Kidney (tissue), 14 donors: ENCODE results near the gene CLDN9. TPM values are rescaled to one million over a fixed set of nuclear protein-coding genes. Genes with fewer than 3 reads are reported as not detected.

Experiments used
- DNase-seq, 5 donors: peaks; one replicate each; pipeline ENCODE4 v3.0.0-alpha.2; 2013 to 2020
- FAIRE-seq: peaks from 2 replicates; lab custom pipeline; 2012; peaks lifted over from hg19 to GRCh38; lab: Jason Lieb, UNC
- H3K27ac ChIP-seq, 2 donors: one replicate each; pipeline ENCODE4 v1.7.0; 2013; ENCODE audit warnings: low read depth in 2 of 2, low read length in 2 of 2, inconsistent platforms in 1 of 2
- H3K27me3 ChIP-seq: one replicate; pipeline ENCODE4 v1.7.1; 2013; ENCODE audit warnings: low read length, inconsistent platforms; ENCODE audit not compliant: control insufficient read depth, insufficient read depth
- H3K36me3 ChIP-seq, 3 donors: one replicate each; pipeline versions ENCODE4 v1.7.0 to v1.7.1; 2013; ENCODE audit warnings: low read length in 3 of 3, control low read depth in 1 of 3, inconsistent platforms in 1 of 3; ENCODE audit not compliant: insufficient read depth in 3 of 3, control insufficient read depth in 2 of 3
- H3K4me1 ChIP-seq, 3 donors: one replicate each; pipeline versions ENCODE4 v1.7.0 to v1.7.1; 2013; ENCODE audit warnings: low read length in 3 of 3, inconsistent platforms in 1 of 3, low read depth in 1 of 3; ENCODE audit not compliant: control insufficient read depth in 2 of 3, insufficient read depth in 2 of 3
- H3K4me3 ChIP-seq, 3 donors: one replicate each; pipeline versions ENCODE4 v1.7.0 to v1.8.1; 2013; ENCODE audit warnings: low read length in 3 of 3, control low read depth in 1 of 3, inconsistent platforms in 1 of 3
- H3K9ac ChIP-seq, 3 donors: one replicate each; pipeline versions ENCODE4 v1.7.0 to v1.7.1; 2013; ENCODE audit warnings: low read length in 3 of 3, control low read depth in 1 of 3, inconsistent platforms in 1 of 3
- H3K9me3 ChIP-seq, 3 donors: one replicate each; pipeline versions ENCODE4 v1.7.0 to v1.7.1; 2013; ENCODE audit warnings: low read length in 3 of 3, control low read depth in 1 of 3, inconsistent platforms in 1 of 3; ENCODE audit not compliant: control insufficient read depth in 2 of 3, insufficient read depth in 1 of 3
- CTCF ChIP-seq: IDR thresholded peaks from 3 replicates; pipeline ENCODE4 v1.5.1; 2012; ENCODE audit warnings: mild to moderate bottlenecking, moderate library complexity, borderline replicate concordance; ENCODE audit not compliant: insufficient read depth; ENCODE audit errors: extremely low read depth
- intact Hi-C: fragments of 100-400 bp; cut with DNase I; formaldehyde crosslinking; loops from one replicate; pipeline ENCODE4 v1.11.1; 2022
- polyA plus RNA-seq: library from polyadenylated mRNA; stranded (reverse); fragments of 350-450 nt; fragmentation: Illumina TruSeq; extraction: RNeasy Lipid Tissue Mini Kit (QIAGEN cat#74804); gene quantifications from one replicate; pipeline ENCODE4 v1.2.3, GENCODE V29; 2014; ENCODE audit warnings: low read depth, low replicate concordance; ENCODE audit not compliant: insufficient read depth
- total RNA-seq: library from RNA; stranded (reverse); fragmentation: NEBNext Ultra II Directional; extraction: Animal tissue kit (Norgen Biotek cat#: 25700); gene quantifications from one replicate; pipeline ENCODE4 v1.2.1, GENCODE V29; 2021
- donor health status: control.
- donor health status: control.
- donor health status: control.
- donor health status: control.
- donor health status: control.
- donor health status: DM: yes; HTN: yes; CAD: no.
- donor health status: Normal renal cell carcinoma (clear cell type).

Gene CLDN9
- total and polyA plus RNA-seq, 2 donors from 2014 or later: 0.60 TPM; not detected in 1

- Histone ChIP-seq H3K27ac (peak overlapping the region; percentile 94 to 98), H3K4me3 (peak overlapping the region; percentile 53 to 90 (median 76)), H3K27me3 (peaks cover 4% of the 10 kb centered on the region), H3K36me3 (no peaks in the 10 kb centered on the region), H3K9me3 (no peaks in the 10 kb centered on the region), H3K9ac (peak overlapping the region; percentile 27 to 98 (median 92)), H3K4me1 (peaks cover 0 to 23% (median 19%) of the 10 kb centered on the region in 3 donors)
- intact Hi-C loops: no loop called here
- FAIRE-seq (no peak), DNase-seq (peak; percentile 83 to 97 (median 89))
- no peak for TF ChIP-seq CTCF
Observed at GRCh38 chr16:3020604-3021448, 8.1 kb downstream of the CLDN9 start.

DNA sequence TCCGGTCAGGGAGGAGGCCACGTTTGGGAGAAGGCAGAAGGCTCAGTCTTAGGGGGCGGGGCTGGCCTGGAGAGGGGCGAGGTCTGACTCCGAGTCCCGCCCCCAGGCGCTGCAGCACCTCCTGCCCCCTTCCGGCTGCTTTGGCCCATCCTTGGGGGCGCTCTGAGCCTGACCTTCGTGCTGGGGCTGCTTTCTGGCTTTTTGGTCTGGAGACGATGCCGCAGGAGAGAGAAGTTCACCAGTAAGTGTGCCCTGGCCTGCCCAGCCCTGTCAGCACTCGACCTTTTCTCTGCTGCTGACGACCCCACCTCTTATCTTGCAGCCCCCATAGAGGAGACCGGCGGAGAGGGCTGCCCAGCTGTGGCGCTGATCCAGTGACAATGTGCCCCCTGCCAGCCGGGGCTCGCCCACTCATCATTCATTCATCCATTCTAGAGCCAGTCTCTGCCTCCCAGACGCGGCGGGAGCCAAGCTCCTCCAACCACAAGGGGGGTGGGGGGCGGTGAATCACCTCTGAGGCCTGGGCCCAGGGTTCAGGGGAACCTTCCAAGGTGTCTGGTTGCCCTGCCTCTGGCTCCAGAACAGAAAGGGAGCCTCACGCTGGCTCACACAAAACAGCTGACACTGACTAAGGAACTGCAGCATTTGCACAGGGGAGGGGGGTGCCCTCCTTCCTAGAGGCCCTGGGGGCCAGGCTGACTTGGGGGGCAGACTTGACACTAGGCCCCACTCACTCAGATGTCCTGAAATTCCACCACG, 8.9 kb downstream of the CLDN9 start:
- peak overlapping the region in 2 of 3 donors; percentile 50 to 89 for H3K9ac ChIP-seq
- peaks cover 4% of the 10 kb centered on the region for H3K27me3 ChIP-seq
- DNase-seq: peak; percentile 78 to 94 (median 85)
- H3K27ac ChIP-seq: peak overlapping the region; percentile 94 to 98
- peaks cover 2 to 5% (median 3%) of the 10 kb centered on the region in 3 donors for H3K36me3 ChIP-seq
- peak; percentile 22 for TF ChIP-seq CTCF
- no peak for FAIRE-seq
- peak overlapping the region in 2 of 3 donors; percentile 44 to 90 for H3K4me3 ChIP-seq
- peaks cover 0 to 23% (median 19%) of the 10 kb centered on the region in 3 donors for H3K4me1 ChIP-seq
- no peaks in the 10 kb centered on the region for H3K9me3 ChIP-seq
- intact Hi-C loops: no loop called here

DNA sequence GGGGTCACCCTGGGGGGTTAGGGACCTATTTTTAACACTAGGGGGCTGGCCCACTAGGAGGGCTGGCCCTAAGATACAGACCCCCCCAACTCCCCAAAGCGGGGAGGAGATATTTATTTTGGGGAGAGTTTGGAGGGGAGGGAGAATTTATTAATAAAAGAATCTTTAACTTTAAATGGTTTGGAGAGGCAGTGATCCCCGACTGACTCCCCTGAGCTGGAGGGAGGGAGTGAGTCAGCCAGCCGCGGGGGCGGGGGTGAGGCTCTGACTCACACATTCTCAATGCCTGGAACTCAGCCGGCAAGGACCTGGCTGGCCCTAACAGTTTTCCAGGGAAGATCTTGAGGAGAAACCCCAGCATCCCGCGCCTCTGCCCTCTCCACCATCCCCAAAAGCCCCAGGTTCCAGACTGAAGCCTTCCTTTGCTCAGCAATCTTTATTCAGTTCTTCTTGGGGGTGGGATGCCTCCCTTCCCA, 9.5 kb downstream of the CLDN9 start:
- H3K9ac ChIP-seq: peak overlapping the region in 2 of 3 donors; percentile 50 to 89

More for the DNA sequence above, 9.5 kb downstream of the CLDN9 start:
- Histone ChIP-seq H3K9me3 (no peaks in the 10 kb centered on the region), H3K27ac (peak overlapping the region; percentile 98), H3K4me1 (peaks cover 0 to 23% (median 19%) of the 10 kb centered on the region in 3 donors), H3K36me3 (peaks cover 2 to 5% (median 3%) of the 10 kb centered on the region in 3 donors), H3K4me3 (peak overlapping the region; percentile 17 to 90 (median 67)), H3K27me3 (peaks cover 4% of the 10 kb centered on the region)
- TF ChIP-seq CTCF: no peak
- peak; percentile 44 for FAIRE-seq
- intact Hi-C loops: no loop called here
- peak; percentile 88 to 97 (median 91) for DNase-seq
